ENCODE results near the gene TUBB4A. TPM values are rescaled to one million over a fixed set of nuclear protein-coding genes. Genes with fewer than 3 reads are reported as not detected.
A peak's percentile ranks its signal among the peaks of the same experiment; 100 is the strongest.

Gene TUBB4A
- total and polyA plus RNA-seq, 9 of the 15 experiments (the other 6 are each of a cell fraction or from before 2014, with no cell fraction given) = 0.14 to 7.0 (median 0.75) TPM

GRCh38 chr19:6532244-6532999 is 30.3 kb upstream of the TUBB4A start (continued):
- TF ChIP-seq, protein P1, sequence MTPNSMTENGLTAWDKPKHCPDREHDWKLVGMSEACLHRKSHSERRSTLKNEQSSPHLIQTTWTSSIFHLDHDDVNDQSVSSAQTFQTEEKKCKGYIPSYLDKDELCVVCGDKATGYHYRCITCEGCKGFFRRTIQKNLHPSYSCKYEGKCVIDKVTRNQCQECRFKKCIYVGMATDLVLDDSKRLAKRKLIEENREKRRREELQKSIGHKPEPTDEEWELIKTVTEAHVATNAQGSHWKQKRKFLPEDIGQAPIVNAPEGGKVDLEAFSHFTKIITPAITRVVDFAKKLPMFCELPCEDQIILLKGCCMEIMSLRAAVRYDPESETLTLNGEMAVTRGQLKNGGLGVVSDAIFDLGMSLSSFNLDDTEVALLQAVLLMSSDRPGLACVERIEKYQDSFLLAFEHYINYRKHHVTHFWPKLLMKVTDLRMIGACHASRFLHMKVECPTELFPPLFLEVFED (CRISPR knock-in tag; conservative IDR thresholded peaks at IDR 0.05) = peak; percentile 89
- peak; percentile 83; the same call in 1 of the 2 replicates for TF ChIP-seq TOE1 (IDR thresholded peaks at IDR 0.05; ENCODE audit: borderline replicate concordance)
- TF ChIP-seq TOE1 (CRISPR knock-in tag; IDR thresholded peaks at IDR 0.05; ENCODE audit: borderline replicate concordance, low read depth) = no peak
- no peak for TF ChIP-seq ZNF76 (CRISPR knock-in tag; IDR thresholded peaks at IDR 0.05; ENCODE audit: borderline replicate concordance)
- TF ChIP-seq GTF2F1 (IDR thresholded peaks at IDR 0.05; ENCODE audit: low read depth, low read length) = no peak
- TF ChIP-seq, protein P2, sequence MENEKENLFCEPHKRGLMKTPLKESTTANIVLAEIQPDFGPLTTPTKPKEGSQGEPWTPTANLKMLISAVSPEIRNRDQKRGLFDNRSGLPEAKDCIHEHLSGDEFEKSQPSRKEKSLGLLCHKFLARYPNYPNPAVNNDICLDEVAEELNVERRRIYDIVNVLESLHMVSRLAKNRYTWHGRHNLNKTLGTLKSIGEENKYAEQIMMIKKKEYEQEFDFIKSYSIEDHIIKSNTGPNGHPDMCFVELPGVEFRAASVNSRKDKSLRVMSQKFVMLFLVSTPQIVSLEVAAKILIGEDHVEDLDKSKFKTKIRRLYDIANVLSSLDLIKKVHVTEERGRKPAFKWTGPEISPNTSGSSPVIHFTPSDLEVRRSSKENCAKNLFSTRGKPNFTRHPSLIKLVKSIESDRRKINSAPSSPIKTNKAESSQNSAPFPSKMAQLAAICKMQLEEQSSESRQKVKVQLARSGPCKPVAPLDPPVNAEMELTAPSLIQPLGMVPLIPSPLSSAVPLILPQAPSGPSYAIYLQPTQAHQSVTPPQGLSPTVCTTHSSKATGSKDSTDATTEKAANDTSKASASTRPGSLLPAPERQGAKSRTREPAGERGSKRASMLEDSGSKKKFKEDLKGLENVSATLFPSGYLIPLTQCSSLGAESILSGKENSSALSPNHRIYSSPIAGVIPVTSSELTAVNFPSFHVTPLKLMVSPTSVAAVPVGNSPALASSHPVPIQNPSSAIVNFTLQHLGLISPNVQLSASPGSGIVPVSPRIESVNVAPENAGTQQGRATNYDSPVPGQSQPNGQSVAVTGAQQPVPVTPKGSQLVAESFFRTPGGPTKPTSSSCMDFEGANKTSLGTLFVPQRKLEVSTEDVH (IDR thresholded peaks at IDR 0.05; ENCODE audit: low read depth, partially characterized antibody) = peak; percentile 32
- no peak for TF ChIP-seq NR2F6 (CRISPR knock-in tag; IDR thresholded peaks at IDR 0.05)
- TF ChIP-seq, protein P3, sequence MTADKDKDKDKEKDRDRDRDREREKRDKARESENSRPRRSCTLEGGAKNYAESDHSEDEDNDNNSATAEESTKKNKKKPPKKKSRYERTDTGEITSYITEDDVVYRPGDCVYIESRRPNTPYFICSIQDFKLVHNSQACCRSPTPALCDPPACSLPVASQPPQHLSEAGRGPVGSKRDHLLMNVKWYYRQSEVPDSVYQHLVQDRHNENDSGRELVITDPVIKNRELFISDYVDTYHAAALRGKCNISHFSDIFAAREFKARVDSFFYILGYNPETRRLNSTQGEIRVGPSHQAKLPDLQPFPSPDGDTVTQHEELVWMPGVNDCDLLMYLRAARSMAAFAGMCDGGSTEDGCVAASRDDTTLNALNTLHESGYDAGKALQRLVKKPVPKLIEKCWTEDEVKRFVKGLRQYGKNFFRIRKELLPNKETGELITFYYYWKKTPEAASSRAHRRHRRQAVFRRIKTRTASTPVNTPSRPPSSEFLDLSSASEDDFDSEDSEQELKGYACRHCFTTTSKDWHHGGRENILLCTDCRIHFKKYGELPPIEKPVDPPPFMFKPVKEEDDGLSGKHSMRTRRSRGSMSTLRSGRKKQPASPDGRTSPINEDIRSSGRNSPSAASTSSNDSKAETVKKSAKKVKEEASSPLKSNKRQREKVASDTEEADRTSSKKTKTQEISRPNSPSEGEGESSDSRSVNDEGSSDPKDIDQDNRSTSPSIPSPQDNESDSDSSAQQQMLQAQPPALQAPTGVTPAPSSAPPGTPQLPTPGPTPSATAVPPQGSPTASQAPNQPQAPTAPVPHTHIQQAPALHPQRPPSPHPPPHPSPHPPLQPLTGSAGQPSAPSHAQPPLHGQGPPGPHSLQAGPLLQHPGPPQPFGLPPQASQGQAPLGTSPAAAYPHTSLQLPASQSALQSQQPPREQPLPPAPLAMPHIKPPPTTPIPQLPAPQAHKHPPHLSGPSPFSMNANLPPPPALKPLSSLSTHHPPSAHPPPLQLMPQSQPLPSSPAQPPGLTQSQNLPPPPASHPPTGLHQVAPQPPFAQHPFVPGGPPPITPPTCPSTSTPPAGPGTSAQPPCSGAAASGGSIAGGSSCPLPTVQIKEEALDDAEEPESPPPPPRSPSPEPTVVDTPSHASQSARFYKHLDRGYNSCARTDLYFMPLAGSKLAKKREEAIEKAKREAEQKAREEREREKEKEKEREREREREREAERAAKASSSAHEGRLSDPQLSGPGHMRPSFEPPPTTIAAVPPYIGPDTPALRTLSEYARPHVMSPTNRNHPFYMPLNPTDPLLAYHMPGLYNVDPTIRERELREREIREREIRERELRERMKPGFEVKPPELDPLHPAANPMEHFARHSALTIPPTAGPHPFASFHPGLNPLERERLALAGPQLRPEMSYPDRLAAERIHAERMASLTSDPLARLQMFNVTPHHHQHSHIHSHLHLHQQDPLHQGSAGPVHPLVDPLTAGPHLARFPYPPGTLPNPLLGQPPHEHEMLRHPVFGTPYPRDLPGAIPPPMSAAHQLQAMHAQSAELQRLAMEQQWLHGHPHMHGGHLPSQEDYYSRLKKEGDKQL (CRISPR knock-in tag; IDR thresholded peaks at IDR 0.05; ENCODE audit: borderline replicate concordance) = no peak
- TF ChIP-seq ZNF184 (CRISPR knock-in tag; IDR thresholded peaks at IDR 0.05) = no peak
- no peak for TF ChIP-seq ZFP36 (IDR thresholded peaks at IDR 0.05; ENCODE audit: low read depth, low read length, partially characterized antibody)
- TF ChIP-seq USF2 (CRISPR knock-in tag; IDR thresholded peaks at IDR 0.05) = no peak
- peak; percentile 88 for TF ChIP-seq PHF20 (IDR thresholded peaks at IDR 0.05; ENCODE audit: partially characterized antibody)
- no peak for TF ChIP-seq E2F4 (CRISPR knock-in tag; IDR thresholded peaks at IDR 0.05; ENCODE audit: low read depth)
- no peak for TF ChIP-seq RFX5 (IDR thresholded peaks at IDR 0.05; ENCODE audit: low read depth, low read length)
- TF ChIP-seq GATA2 (CRISPR knock-in tag; IDR thresholded peaks at IDR 0.05) = no peak
- TF ChIP-seq DPF2 (IDR thresholded peaks at IDR 0.05) = peak; percentile 81
